HG03378 (cell line): ENCODE measurements around the gene HRH4.
A peak's percentile ranks its signal among the peaks of the same experiment; 100 is the strongest.

Experiments used
- ATAC-seq: cut with Tn5 transposase; IDR thresholded peaks from one replicate; pipeline ENCODE4 v1.9.1; 2021; ENCODE audit warnings: mild to moderate bottlenecking, moderate library complexity; ENCODE audit not compliant: unreplicated experiment

HRH4 gene

DNA sequence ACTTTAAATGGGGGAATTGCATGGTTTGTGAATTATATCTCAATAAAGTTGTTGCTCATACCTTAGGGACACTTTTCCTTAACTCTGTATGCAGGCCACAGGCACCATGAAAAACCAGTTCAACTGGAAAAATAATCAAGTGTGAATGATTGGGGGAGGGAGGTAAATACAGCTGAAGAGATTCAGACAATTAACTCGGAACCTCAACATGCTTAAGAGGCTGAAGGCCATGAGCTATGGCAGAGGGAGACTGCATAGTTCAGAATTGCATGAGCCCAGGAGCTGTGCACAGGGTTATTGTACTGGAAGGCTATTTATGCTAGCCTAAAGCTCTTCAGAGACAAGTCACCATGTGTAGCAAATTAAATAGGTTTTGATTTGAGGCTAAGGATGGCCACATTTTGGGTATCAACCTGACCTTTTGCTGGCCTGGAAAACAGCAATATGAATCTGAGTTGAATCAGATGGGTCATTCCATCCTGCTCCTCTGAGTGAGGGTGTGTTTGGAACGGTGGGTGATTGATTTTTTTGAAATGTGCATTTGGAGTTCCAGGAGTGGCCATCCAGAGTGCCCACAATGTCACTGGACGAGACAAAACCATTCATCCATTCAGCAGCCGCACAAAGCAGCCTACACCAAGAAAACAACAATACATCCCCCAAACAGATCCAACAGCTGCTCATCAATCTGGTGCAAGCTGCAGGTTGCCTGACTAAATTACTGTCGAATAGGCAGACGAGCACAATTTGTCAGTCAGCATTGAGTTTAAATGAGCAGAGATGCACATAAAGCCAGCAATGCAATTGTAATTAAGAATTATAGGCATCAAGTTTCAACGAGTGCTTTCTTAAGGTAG is 42.5 kb downstream of the HRH4 start:
- ATAC-seq: no peak

DNA sequence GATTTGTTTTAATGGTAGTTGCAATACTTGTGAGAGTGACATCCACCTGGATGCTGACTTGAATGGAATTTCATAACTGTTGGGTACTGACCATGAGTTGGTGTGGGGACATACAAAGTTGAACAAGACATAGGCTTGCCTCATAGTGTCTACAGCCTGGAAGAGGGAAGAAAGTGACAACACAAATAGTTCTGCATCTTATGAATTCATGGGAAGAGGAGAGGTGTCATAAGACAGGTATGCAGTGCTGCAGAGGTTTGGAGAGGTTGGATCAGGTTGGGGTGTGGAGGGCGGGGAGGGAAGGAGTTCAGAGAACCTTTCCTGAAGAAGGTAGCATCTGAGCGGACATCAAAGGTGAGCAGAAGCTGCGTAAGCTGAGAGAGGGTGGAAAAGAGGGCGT is 44.0 kb downstream of the HRH4 start:
- no peak for ATAC-seq

DNA sequence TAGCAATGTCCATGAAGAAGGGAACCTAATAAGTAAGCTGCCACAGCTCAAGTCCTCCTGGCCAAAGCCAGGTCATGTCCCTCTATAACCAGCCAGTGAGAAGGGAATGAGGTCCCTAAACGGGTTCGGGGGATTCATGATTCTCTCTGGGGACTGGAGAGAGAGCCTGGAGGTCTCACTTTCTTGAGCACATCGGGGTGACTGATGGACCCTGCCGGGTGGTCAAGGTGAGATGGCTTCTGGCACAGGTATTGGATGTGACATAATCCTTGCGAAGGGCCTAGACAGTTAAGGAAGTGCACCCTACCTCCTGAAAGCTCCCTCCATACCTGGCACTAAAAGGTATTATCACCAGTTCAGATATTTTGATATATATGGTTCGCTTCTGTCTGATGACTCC is 45.7 kb downstream of the HRH4 start:
- ATAC-seq: no peak

DNA sequence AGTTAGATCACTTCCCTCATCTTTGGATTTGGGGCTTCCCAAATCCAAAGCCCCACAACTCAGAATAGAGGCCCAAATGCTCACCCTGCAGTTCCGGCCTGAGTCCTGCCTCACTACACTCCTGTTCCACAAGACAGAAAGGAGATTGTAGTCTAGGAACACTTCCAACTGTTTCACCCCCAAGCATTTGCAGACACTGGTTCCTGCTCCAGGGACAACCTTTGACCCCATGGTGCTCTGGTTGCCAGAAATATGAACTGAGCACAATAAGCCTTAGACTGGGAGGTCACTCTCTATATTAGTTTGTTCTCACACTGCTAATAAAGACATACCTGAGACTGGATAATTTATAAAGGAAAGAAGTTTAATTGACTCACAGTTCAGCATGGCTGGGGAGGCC is 49.0 kb downstream of the HRH4 start:
- ATAC-seq: no peak

DNA sequence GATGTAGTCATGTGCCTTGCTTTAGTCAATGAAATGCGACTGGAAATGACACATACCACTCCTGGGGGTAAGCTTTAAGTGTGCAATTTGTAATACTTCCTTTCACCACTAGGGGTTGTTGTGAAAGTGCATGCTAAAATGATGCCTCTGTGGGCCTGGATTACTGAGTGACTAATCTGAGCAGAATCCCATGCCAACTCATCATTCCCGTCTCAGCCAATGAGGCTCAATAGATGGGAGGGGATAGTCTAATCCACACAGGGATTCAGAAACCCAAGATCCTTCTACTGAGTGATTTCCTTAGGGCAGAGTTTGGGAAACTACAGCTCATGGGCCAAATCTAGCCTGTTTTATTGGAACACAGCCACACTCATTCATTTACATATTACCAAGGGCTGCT is 54.0 kb downstream of the HRH4 start:
- ATAC-seq: peak; percentile 91

DNA sequence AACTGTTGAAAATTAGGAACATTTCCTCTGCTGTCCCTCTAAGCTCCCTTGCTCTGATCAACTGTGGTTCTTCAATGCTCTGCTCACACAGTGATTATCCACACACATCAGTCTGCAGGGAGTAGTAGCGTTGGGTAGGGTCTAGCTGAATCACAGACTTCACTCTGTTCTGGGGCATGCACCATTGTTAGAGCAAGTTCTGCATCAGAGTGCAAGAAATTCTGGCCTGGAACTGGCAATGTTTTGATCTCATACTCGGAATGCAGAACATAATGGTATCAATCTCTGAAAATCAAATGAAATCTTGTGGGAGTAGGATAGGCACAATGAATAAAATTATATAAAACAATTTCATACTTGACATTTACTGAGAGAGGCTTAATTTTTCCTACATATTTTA is 55.3 kb downstream of the HRH4 start:
- ATAC-seq: no peak

DNA sequence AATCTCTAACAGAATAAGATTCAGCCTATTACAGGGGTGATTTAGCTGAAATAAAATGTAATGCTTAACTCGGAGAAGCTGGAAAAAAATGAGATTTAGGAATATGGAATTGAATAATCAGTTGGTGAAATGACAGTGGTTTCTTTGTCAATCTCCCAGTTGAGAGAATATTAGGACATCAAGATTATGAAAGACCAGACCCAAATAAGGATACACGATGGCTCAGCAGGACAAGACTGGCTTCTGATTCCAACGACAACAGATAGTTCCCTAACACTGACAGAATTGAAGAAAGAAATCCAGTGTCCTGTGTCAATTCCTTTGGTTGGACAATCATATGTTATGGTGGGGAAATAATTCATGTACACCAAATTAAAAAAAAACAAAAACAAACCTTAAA is 55.8 kb downstream of the HRH4 start:
- ATAC-seq: no peak

DNA sequence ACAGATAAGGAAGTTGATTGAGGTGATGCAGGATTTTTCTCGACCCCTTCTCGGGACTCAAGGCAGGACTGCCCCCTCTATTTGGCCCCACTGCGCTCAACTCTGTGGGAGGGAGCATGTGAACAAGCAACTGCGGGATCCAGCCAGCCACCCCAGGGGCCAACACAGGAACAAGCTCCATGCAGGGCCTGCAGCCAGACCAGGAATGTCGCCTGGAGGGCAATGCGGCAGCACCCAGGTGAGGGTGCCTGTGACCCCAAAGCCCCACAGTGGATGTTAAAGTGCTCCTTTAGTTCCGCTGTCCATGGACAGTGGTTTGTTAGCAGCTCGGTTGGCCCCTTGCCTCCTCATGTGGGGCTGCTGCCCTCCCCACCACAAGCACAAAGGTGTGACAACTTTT is 57.1 kb downstream of the HRH4 start:
- no peak for ATAC-seq

DNA sequence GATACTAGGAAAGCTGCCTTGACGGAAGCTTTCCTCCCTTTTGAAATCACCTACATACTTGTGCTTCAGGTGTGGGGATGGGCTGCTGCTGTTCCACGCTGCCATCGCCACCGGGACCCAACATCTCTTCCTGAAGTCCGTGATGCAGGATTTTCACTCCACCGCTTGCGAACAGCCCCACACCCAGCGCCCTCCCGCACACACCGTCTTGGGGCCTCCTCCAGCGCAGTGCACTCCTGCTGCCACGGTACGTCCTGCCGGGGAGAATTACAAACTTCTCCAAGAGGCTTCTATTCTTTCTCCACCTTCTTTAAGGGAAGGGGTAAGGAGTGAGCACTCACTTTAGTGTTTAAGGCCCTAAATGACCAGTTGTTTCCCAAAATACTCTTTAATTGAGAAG is 58.2 kb downstream of the HRH4 start:
- no peak for ATAC-seq
